Epithelial cell of prostate (primary cell): ENCODE data around the gene COMMD4.
"Not testable (repeated sequence)": the region's sequence is repeated elsewhere in the genome, so short reads cannot be mapped to it uniquely, and the experiment has no call there.

ENCODE experiments used
- DNase-seq: peaks from one replicate; pipeline ENCODE4 v3.0.0-alpha.2; 2011; ENCODE audit warnings: low read depth, low spot score
- H3K27ac ChIP-seq: fragments of 450-650 bp; 2 replicates; pipeline ENCODE4 v1.5.1; 2017; ENCODE audit warnings: mild to moderate bottlenecking

COMMD4 gene

DNA sequence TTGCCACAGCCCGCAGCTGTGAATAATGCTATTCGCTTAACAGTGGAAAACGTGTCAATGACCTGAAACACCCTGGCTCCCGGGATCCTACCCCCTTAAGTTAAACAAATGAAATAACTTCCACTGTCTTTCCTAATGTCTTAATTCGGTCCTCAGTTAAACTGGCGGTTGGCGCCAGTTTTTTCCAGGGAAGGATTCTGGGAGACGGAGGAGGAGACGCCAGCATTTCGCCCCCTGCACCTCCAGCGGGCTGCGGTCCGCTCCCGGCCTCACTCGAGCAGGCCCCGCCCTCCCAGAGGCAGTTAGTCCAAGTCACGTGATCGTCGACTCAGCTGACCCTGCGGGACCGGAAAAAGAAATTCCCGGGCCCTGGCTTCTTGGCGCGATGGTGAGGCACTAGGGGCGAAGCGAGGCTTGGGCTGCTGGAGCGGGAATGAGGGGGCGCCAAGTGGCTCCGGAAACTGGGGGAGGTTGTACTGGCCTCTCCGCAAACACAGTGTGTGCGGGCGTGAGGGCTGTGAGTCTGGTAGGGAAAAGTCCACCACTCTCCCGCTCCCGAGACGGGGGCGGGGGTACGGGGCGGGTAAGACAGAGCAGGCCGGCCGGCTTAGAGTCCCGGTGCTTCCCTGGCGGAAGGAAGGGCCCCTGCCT lies at the start of gene COMMD4:
TSS of gene COMMD4 (plus strand) at position 359 of the 651 bp plus-strand sequence. CDS start at position 386, 27 bp downstream.
- DNase-seq = peak; percentile 67
- H3K27ac ChIP-seq = peak within 1 kb of the TSS; percentile 24

GRCh38 chr15:75293660-75294059 lies 42.2 kb upstream of the COMMD4 start:
- DNase-seq, H3K27ac ChIP-seq: not testable (repeated sequence)

DNA sequence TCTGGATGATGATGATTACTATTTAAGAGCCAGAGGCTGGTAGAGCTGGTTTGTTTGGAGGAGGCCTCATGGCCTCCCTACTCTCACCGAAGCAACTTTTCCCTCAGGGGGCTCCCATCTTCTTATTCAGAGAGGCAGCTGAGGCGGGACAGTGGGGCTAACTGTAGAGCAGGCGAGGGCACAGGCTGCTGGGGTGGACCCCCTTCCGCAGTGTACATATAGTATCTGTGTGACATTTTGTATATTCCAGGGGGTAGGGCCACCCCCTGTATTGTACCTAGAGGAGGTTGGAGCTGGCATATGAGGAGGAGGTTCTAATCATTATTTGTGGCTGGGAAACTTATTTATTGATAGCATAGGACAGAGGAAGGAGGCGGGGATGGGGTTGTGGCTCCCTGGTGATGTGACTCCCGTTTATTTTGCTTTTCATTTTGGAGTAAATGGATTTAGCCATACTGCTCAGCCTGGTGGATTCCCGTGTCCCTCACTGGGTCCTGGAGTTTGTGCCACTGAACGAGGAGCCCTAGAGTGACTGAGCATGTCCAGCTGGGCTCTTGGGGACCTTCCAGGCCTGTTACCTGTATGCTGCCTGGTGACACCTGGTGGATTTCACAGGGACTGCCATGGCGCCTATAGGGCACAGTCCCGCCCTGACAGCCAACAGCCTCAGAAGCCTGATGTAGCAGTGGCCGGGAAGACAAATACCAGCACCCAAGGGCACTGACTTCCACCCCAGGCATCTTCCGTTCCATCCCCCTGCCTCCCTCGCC lies 37.1 kb upstream of the COMMD4 start:
- not testable (repeated sequence) for DNase-seq, H3K27ac ChIP-seq

DNA sequence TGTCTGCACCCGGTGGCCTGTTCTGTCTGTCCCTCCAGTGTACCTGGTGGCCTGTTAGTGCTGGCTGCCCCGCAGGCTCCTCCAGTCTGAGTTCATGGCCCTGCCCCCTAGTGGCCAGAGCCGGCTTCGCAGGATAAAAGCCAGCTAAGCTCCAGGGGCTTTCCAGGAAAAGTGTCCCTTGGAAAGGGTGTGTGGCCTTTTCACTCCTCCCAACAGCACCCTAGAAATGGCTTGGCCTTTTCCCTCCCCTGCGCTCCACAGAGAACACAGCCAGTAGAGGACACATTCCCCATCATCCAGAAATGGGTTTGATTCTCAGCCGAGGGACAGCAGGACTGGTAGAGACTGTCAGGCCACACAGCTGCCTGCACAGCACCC lies 36.6 kb upstream of the COMMD4 start:
- DNase-seq, H3K27ac ChIP-seq: not testable (repeated sequence)

DNA sequence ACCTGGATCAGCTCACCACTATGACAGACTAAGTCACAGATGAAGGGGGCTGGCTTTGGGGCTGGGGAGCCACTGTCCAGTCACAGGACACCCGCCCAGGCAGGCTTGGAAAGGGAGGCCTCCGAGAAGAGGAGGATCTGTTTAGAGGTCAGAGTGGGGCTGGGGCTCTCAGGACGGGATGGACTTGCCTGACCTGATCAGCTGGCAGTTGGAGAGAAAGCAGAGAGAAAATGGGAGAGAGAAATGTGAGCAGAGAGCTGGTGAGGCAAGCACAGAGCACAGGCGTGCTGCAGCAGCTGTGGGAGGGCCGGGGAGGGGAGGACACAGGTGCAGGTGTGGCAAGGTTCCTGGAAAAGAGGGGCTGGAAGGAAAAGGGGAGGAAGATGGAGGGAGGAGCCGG lies 35.8 kb upstream of the COMMD4 start:
- H3K27ac ChIP-seq, DNase-seq: not testable (repeated sequence)

DNA sequence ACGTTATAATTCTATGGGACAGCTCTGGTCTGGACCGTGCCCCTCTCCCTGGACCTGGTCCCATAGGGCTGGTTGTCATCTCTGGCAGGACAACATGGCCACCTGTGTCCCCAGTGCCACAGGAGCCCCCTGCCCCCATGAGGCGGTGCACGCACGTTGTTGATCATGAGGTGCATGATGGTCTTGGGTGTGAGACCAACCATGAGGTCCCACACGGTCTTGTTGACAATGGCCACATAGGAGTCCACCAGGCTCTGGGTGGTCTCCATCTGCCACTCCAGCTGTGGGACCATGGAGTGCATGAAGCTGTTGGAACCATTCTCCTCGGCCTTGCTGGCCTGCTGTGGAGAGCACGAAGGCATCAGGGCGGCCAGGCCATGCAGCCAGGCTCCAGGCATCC lies 33.5 kb upstream of the COMMD4 start:
- DNase-seq = no peak

DNA sequence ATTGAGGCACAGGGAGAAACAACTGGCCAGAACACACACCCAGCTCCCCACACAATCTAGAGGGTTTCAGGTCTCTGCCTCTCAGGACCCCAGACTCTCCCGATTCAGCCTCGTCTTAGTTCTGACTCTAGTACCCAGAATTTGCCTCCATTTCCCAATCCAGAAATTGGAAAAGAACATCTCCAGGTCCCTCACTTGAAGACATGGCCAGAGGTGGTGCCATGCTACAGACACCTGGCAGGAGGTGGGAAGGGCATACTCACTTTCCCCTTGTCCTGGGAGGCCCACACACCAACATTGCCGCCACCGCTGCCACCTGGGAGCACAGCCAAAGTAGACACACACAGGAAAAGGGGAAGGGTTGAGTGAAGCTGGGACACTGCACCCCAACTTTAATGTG lies 33.1 kb upstream of the COMMD4 start:
- not testable (repeated sequence) for H3K27ac ChIP-seq, DNase-seq

More for the DNA sequence above, 33.5 kb upstream of the COMMD4 start:
- no peak overlapping the region for H3K27ac ChIP-seq

GRCh38 chr15:75306188-75306587 lies 29.7 kb upstream of the COMMD4 start:
- no peak overlapping the region for H3K27ac ChIP-seq
- no peak for DNase-seq

GRCh38 chr15:75307778-75308390 lies 28.0 kb upstream of the COMMD4 start:
- DNase-seq = no peak
- H3K27ac ChIP-seq = no peak overlapping the region

DNA sequence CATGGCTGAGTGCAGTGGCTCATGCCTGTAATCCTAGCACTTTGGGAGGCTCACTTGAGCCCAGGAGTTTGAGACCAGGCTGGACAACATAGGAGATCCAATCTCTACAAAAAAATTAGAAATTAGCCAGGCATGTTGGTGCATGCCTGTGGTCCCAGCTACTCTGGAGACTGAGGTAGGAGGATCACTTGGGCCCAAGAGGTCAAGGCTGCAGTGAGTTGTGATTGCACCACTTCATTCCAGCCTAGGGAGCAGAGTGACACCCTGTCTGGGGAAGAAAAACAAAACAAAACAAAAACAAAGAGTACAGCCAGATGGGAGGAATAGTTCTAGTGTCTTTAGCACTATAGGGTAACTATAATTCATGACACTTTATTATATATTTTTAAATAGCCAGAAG lies 26.2 kb upstream of the COMMD4 start:
- DNase-seq = no peak
- no peak overlapping the region for H3K27ac ChIP-seq

- H3K27ac ChIP-seq = peak overlapping the region; percentile 69
- DNase-seq = peak; percentile 41
These were observed 23.3 kb upstream of the COMMD4 start for GRCh38 chr15:75312548-75312947.

- peak overlapping the region; percentile 69 for H3K27ac ChIP-seq
- DNase-seq = no peak
These were observed 22.6 kb upstream of the COMMD4 start for GRCh38 chr15:75313116-75313845.

DNA sequence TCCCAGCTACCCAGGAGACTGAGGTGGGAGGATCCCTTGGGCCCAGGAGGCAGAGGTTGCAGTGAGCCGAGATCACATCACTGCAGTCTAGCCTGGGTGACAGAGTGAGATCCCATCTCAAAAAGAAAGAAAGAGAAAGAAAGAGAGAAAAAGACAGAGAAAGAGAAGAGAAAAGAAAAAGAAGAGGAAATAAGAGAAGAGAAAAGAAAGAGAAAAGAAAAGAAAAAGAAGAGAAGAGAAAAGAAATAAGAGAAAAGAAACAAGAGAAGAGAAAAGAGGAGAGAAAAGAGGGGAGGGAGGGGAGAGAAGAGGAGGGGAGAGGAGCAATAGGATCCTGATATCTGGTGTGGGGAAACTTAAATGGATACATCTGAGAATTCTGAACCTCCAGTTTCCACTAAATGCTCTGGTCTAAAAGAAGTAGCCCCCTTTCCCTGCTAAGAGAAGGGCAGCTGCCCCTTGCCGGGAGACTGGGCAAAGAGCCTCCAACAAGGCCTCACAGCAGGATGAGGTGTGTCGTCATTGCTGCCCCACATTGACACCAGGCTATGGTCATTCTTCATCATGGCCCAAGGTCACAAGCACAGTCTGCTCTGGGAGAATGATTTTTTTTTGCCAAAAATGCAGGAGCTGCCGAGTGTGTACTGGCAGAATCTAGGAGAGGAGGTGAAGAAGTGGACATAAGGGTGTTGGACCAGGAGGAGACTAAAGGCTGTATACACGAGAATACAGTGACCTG lies 21.1 kb upstream of the COMMD4 start:
- DNase-seq = no peak
- H3K27ac ChIP-seq = no peak overlapping the region

DNA sequence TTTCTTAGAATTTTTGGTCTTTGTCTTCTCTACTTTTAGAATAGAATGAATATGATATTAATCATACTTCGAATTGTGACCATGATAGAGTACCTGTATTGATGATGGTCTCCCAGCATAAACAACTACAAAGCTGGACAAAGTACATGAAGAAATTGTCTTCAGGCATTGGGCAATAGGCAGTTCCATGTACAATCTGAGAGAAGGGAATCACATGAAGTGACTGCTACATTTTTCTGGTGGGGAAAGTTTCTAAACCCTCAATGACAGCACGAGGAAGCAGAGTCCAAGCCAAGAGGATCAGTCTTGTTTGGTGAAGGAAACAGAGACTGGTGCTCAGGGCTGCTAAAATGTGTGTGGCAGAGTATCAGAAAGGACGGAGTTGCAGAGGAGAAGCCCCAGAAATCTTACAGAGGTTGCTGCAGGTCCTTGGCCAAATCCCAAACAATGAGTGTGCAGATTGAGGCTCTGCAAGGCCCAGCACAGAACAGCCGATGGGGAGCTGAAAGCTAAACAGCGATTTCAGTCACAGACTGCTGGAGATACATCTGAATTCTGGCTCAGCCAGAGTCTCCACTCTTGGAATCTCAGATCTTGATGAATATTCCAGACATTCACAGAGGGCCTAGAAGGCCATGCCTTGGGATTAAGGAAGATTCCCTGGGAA lies 16.5 kb upstream of the COMMD4 start:
- not testable (repeated sequence) for H3K27ac ChIP-seq, DNase-seq

- DNase-seq = no peak
- no peak overlapping the region for H3K27ac ChIP-seq
These were observed 14.2 kb upstream of the COMMD4 start for GRCh38 chr15:75321711-75322110.

- no peak overlapping the region for H3K27ac ChIP-seq
- DNase-seq = no peak
These were observed 9.9 kb upstream of the COMMD4 start for GRCh38 chr15:75325922-75326321.

DNA sequence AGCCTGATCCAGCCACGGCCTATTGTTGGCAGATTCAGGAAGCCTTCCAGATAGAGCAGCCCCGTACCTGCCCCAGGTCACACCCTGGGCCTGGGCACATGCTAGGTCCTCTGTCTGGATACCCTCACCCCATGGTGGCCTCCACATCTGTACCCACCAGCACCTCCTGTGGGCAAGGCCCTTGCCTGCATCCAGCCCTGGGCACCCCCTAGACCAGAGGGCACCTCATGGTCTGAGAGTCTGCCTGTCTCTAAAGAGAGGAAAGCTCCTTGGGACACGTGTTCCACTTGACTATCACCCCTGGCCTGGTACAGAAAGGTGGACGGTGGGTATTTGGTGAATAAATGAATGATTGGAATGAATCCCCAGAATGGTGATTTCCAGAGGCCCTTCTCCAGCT lies 8.9 kb upstream of the COMMD4 start:
- H3K27ac ChIP-seq = no peak overlapping the region
- DNase-seq = no peak

DNA sequence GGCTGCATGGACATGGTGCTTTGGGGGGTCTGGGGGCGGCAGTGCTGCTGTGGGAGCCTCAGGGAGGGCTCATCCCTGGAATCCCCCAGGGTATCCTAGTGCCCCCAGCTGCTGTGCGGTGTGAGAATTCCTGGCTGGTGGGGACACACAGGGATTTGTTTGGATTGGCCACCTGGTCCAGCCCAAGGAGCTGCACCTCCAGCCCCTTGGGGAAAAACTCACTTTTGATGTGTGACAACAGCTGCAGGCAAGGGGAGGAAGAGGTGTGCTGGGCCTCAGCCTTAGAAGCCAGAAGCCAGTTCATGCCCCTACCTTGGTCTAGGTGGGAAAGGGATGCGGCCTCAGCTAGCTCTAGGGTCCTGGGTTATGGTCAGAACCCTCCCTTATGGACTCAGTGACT lies 8.4 kb upstream of the COMMD4 start:
- H3K27ac ChIP-seq = no peak overlapping the region
- no peak for DNase-seq

GRCh38 chr15:75328493-75329314 lies 7.2 kb upstream of the COMMD4 start:
- H3K27ac ChIP-seq = no peak overlapping the region
- DNase-seq = no peak
